H1 (cell line): Measurements from ENCODE around the gene C19orf25. TPM values are rescaled to one million over a fixed set of nuclear protein-coding genes. Genes with fewer than 3 reads are reported as not detected.

ENCODE experiments used
- ASH2L ChIP-seq: fragments of 200-600, 300-600 bp; sonication (generic); IDR thresholded peaks from one replicate; pipeline ENCODE4 v1.7.1; 2017; ENCODE audit warnings: low read length
- CHD1 ChIP-seq: IDR thresholded peaks from 2 replicates; pipeline ENCODE4 v1.6.1; 2012; ENCODE audit warnings: low read depth, low read length, improper control_type of control experiment
- CHD2 ChIP-seq: IDR thresholded peaks from 2 replicates; pipeline ENCODE4 v1.6.1; 2012; ENCODE audit warnings: low read length, improper control_type of control experiment
- EP300 ChIP-seq, 2 experiments: IDR thresholded peaks; 1 replicate in 1 of 2; 2 replicates in 1 of 2; pipeline ENCODE4 v1.6.1; 2011 to 2012; ENCODE audit warnings: low read depth in 2 of 2, low read length in 2 of 2, mild to moderate bottlenecking in 2 of 2, borderline replicate concordance in 1 of 2, inconsistent platforms in 1 of 2, moderate library complexity in 1 of 2
- GABPA ChIP-seq: IDR thresholded peaks from 2 replicates; pipeline ENCODE4 v1.6.1; 2011; ENCODE audit warnings: mild to moderate bottlenecking, low read length, moderate library complexity, borderline replicate concordance; ENCODE audit not compliant: insufficient read depth
- JUN ChIP-seq: IDR thresholded peaks from 2 replicates; pipeline ENCODE4 v1.6.1; 2011; ENCODE audit warnings: low read depth, mild to moderate bottlenecking, improper control_type of control experiment, low read length
- SAP30 ChIP-seq: fragments of 300-600 bp; sonication (generic); IDR thresholded peaks from 2 replicates; pipeline ENCODE4 v1.7.1; 2012; ENCODE audit warnings: low read length, moderate library complexity, mild to moderate bottlenecking, inconsistent platforms; ENCODE audit not compliant: insufficient read depth, insufficient replicate concordance
- SRF ChIP-seq: IDR thresholded peaks from 2 replicates; pipeline ENCODE4 v1.6.1; 2011; ENCODE audit warnings: mild to moderate bottlenecking, low read depth, low read length, moderate library complexity
- TCF12 ChIP-seq: IDR thresholded peaks from 2 replicates; pipeline ENCODE4 v1.6.1; 2011; ENCODE audit warnings: low read depth, mild to moderate bottlenecking, low read length
- polyA plus RNA-seq, 7 experiments: library from polyadenylated mRNA; depleted of rRNA in 3 of 7; stranded (reverse) in 5 of 7; unstranded in 2 of 7; fragments of >200 nt in 5 of 7; fragments of 200-250 nt in 2 of 7; gene quantifications; 1 replicate in 5 of 7; 2 replicates in 1 of 7; 4 replicates in 1 of 7; pipeline versions ENCODE4 v1.2.1 to v1.2.3, GENCODE V29; 2011 to 2013; ENCODE audit warnings: missing spikeins in 2 of 7, mixed read lengths in 2 of 7
- total RNA-seq: library from RNA; stranded (reverse); fragmentation: NEBNext Ultra II Directional; extraction: Animal tissue kit (Norgen Biotek cat#: 25700); gene quantifications from 2 replicates; pipeline ENCODE4 v1.2.1, GENCODE V29; 2021
- TF ChIP-seq, protein P1 (sequence below): fragments of 300-600 bp; sonication (generic); IDR thresholded peaks from 2 replicates; pipeline ENCODE4 v1.7.1; 2012; ENCODE audit warnings: low read length, moderate library complexity, mild to moderate bottlenecking, inconsistent platforms; ENCODE audit not compliant: insufficient replicate concordance

C19orf25 gene
- total and polyA plus RNA-seq, 2 of the 8 experiments (the other 6 are each of a cell fraction or from before 2014, with no cell fraction given), result 41.3 to 67.4 TPM

DNA sequence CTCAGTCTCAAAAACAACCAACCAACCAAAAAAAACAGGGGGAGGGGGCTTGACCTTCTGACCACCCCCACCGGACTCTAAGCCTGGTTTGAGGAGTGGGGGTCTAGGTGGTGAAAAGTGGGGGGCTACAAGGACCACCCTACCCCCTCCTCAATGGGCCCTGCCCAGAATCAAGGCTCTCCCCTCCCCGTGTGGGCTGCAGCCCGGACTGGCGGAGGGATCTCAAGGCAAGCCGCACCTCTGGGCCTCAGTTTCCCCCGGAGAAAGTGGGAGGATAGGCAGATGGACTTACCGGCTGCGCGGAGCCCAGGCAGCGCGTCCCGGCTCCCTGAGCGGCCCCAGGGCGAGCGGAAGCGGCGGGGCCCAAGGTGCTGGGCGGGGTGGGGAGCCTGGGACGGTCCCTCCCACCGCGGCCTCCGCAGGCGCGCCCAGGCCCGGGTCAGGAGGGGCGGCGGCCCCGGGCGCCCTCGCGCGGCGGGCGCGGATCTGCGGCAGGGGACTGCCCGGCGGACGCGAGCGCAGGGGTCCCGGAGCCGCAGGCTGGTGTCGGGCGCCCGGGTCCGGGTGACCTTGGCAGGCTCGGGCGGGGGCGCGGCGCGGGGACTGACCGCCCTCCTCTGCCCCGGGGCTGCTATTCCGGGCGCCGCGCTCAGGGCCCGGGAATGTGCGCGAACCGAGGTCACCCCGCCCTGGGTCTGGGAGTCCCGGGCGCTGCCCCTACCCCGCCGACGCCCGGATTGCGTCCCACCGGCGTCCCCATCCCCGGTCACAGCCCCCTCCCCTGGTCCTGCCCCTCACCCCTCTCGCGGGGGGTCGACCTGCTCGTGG lies 33.9 kb upstream of the C19orf25 start, which contains the start of gene ADAMTSL5 (continued):
- TF ChIP-seq, protein P1, sequence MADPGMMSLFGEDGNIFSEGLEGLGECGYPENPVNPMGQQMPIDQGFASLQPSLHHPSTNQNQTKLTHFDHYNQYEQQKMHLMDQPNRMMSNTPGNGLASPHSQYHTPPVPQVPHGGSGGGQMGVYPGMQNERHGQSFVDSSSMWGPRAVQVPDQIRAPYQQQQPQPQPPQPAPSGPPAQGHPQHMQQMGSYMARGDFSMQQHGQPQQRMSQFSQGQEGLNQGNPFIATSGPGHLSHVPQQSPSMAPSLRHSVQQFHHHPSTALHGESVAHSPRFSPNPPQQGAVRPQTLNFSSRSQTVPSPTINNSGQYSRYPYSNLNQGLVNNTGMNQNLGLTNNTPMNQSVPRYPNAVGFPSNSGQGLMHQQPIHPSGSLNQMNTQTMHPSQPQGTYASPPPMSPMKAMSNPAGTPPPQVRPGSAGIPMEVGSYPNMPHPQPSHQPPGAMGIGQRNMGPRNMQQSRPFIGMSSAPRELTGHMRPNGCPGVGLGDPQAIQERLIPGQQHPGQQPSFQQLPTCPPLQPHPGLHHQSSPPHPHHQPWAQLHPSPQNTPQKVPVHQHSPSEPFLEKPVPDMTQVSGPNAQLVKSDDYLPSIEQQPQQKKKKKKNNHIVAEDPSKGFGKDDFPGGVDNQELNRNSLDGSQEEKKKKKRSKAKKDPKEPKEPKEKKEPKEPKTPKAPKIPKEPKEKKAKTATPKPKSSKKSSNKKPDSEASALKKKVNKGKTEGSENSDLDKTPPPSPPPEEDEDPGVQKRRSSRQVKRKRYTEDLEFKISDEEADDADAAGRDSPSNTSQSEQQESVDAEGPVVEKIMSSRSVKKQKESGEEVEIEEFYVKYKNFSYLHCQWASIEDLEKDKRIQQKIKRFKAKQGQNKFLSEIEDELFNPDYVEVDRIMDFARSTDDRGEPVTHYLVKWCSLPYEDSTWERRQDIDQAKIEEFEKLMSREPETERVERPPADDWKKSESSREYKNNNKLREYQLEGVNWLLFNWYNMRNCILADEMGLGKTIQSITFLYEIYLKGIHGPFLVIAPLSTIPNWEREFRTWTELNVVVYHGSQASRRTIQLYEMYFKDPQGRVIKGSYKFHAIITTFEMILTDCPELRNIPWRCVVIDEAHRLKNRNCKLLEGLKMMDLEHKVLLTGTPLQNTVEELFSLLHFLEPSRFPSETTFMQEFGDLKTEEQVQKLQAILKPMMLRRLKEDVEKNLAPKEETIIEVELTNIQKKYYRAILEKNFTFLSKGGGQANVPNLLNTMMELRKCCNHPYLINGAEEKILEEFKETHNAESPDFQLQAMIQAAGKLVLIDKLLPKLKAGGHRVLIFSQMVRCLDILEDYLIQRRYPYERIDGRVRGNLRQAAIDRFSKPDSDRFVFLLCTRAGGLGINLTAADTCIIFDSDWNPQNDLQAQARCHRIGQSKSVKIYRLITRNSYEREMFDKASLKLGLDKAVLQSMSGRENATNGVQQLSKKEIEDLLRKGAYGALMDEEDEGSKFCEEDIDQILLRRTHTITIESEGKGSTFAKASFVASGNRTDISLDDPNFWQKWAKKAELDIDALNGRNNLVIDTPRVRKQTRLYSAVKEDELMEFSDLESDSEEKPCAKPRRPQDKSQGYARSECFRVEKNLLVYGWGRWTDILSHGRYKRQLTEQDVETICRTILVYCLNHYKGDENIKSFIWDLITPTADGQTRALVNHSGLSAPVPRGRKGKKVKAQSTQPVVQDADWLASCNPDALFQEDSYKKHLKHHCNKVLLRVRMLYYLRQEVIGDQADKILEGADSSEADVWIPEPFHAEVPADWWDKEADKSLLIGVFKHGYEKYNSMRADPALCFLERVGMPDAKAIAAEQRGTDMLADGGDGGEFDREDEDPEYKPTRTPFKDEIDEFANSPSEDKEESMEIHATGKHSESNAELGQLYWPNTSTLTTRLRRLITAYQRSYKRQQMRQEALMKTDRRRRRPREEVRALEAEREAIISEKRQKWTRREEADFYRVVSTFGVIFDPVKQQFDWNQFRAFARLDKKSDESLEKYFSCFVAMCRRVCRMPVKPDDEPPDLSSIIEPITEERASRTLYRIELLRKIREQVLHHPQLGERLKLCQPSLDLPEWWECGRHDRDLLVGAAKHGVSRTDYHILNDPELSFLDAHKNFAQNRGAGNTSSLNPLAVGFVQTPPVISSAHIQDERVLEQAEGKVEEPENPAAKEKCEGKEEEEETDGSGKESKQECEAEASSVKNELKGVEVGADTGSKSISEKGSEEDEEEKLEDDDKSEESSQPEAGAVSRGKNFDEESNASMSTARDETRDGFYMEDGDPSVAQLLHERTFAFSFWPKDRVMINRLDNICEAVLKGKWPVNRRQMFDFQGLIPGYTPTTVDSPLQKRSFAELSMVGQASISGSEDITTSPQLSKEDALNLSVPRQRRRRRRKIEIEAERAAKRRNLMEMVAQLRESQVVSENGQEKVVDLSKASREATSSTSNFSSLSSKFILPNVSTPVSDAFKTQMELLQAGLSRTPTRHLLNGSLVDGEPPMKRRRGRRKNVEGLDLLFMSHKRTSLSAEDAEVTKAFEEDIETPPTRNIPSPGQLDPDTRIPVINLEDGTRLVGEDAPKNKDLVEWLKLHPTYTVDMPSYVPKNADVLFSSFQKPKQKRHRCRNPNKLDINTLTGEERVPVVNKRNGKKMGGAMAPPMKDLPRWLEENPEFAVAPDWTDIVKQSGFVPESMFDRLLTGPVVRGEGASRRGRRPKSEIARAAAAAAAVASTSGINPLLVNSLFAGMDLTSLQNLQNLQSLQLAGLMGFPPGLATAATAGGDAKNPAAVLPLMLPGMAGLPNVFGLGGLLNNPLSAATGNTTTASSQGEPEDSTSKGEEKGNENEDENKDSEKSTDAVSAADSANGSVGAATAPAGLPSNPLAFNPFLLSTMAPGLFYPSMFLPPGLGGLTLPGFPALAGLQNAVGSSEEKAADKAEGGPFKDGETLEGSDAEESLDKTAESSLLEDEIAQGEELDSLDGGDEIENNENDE, result no peak
- TF ChIP-seq CHD2 (no peak), ASH2L (no peak), CHD1 (no peak), SAP30 (no peak), TCF12 (no peak), GABPA (no peak), JUN (no peak), EP300 (IDR thresholded peaks at IDR 0.05; ENCODE audit: borderline replicate concordance in 1 of 2, low read depth in 2 of 2, low read length in 2 of 2) (no peak), SRF (no peak)
